Endothelial cell of umbilical vein (primary cell): ENCODE data around the gene FBLIM1. TPM values are rescaled to one million over a fixed set of nuclear protein-coding genes. Genes with fewer than 3 reads are reported as not detected.

Experiments
- BruUV-seq: library from RNA; stranded (reverse); fragments of 400-500 nt; replicated peaks from 2 replicates; lab custom pipeline; 2021; lab: Mats Ljungman, UMichigan
- CTCF ChIA-PET: fragments of 300-600, 350-600 bp; sonication (Branson Sonifier 250); formaldehyde crosslinking; loops from one replicate; lab custom pipeline; 2021; ENCODE audit warnings: antibody characterized with exemption, inconsistent platforms; lab: Charles Lee
- POLR2A ChIA-PET: fragments of 300-600, 350-600 bp; sonication (Branson Sonifier 250); formaldehyde crosslinking; loops from one replicate; lab custom pipeline; 2021; ENCODE audit warnings: antibody characterized with exemption, inconsistent platforms; lab: Charles Lee
- DNase-seq: peaks from one replicate; pipeline ENCODE4 v3.0.0-alpha.2; 2011; ENCODE audit warnings: low read depth, low spot score
- FAIRE-seq: peaks from 2 replicates; lab custom pipeline; 2011; peaks lifted over from hg19 to GRCh38; lab: Jason Lieb, UNC
- H2AFZ ChIP-seq: 2 replicates; pipeline ENCODE4 v1.6.0; 2012; ENCODE audit warnings: low read depth, low read length, control low read depth, inconsistent platforms
- H3K27ac ChIP-seq: 2 replicates; pipeline ENCODE4 v1.5.1; 2011; ENCODE audit warnings: low read depth, mild to moderate bottlenecking, control low read depth, low read length, moderate library complexity; ENCODE audit not compliant: insufficient read depth
- H3K27me3 ChIP-seq, 2 experiments: 2 replicates each; pipeline versions ENCODE4 v1.6.0 to v1.6.1; 2011; ENCODE audit warnings: low read length in 2 of 2, mixed read lengths in 1 of 2; ENCODE audit not compliant: control insufficient read depth in 2 of 2, insufficient read depth in 2 of 2
- H3K36me3 ChIP-seq, 2 experiments: 2 replicates in 1 of 2; 3 replicates in 1 of 2; pipeline ENCODE4 v1.5.1; 2011; ENCODE audit warnings: low read length in 2 of 2, mild to moderate bottlenecking in 1 of 2, moderate library complexity in 1 of 2; ENCODE audit not compliant: control insufficient read depth in 2 of 2, insufficient read depth in 2 of 2; ENCODE audit errors: extremely low read depth in 1 of 2
- H3K4me1 ChIP-seq: 3 replicates; pipeline ENCODE4 v1.5.1; 2011; ENCODE audit warnings: mild to moderate bottlenecking, low read length; ENCODE audit not compliant: control insufficient read depth, insufficient read depth; ENCODE audit errors: extremely low read depth
- H3K4me2 ChIP-seq: 2 replicates; pipeline ENCODE4 v1.6.1; 2011; ENCODE audit warnings: low read length, control low read depth, mixed read lengths; ENCODE audit not compliant: insufficient read depth
- H3K4me3 ChIP-seq, 3 experiments: fragments of 200-600 bp in 1 of 3; sonication (generic), shearing (Covaris generic) in 1 of 3; replicated peaks in 1 of 3; 2 replicates each; pipeline ENCODE4 v1.5.1; 2011 to 2016; ENCODE audit warnings: control low read depth in 3 of 3, low read length in 3 of 3, mild to moderate bottlenecking in 2 of 3, inconsistent platforms in 1 of 3, low read depth in 1 of 3, moderate library complexity in 1 of 3; ENCODE audit not compliant: insufficient read depth in 1 of 3
- H3K79me2 ChIP-seq: 2 replicates; pipeline ENCODE4 v1.6.0; 2012; ENCODE audit warnings: low read length, inconsistent platforms; ENCODE audit not compliant: control insufficient read depth, insufficient read depth
- H3K9ac ChIP-seq: replicated peaks from 2 replicates; pipeline ENCODE3; 2011; ENCODE audit warnings: low read length, control low read depth; ENCODE audit not compliant: insufficient read depth; ENCODE audit errors: extremely low read depth
- H3K9me1 ChIP-seq: replicated peaks from 3 replicates; pipeline ENCODE4 v1.6.0; 2011; ENCODE audit warnings: mild to moderate bottlenecking, low read length; ENCODE audit not compliant: control insufficient read depth, insufficient read depth; ENCODE audit errors: extremely low read depth
- H3K9me3 ChIP-seq: replicated peaks from 2 replicates; pipeline ENCODE4 v1.5.1; 2012; ENCODE audit warnings: low read length, inconsistent platforms; ENCODE audit not compliant: control insufficient read depth, insufficient read depth
- H4K20me1 ChIP-seq: replicated peaks from 2 replicates; pipeline ENCODE3; 2011; ENCODE audit warnings: mild to moderate bottlenecking, low read length; ENCODE audit not compliant: control insufficient read depth, insufficient read depth; ENCODE audit errors: extremely low read depth
- FOS ChIP-seq: IDR thresholded peaks from 2 replicates; pipeline ENCODE4 v1.6.1; 2011; ENCODE audit warnings: mild to moderate bottlenecking, low read length, moderate library complexity, borderline replicate concordance; ENCODE audit not compliant: insufficient read depth
- GATA2 ChIP-seq: IDR thresholded peaks from 2 replicates; pipeline ENCODE4 v1.7.0; 2011; ENCODE audit warnings: low read depth, mild to moderate bottlenecking, moderate library complexity, mixed read lengths, low read length; ENCODE audit not compliant: insufficient read length, insufficient read depth
- JUN ChIP-seq: IDR thresholded peaks from 2 replicates; pipeline ENCODE4 v1.6.1; 2011; ENCODE audit warnings: borderline replicate concordance, low read depth; ENCODE audit not compliant: insufficient read length, insufficient read depth
- MYC ChIP-seq: IDR thresholded peaks from one replicate; pipeline ENCODE4 v1.6.1; 2011; ENCODE audit warnings: mild to moderate bottlenecking, low read depth, low read length
- POLR2A ChIP-seq: IDR thresholded peaks from 2 replicates; pipeline ENCODE4 v1.6.1; 2012; ENCODE audit warnings: low read depth, mild to moderate bottlenecking, control low read depth, low read length
- POLR2AphosphoS5 ChIP-seq: IDR thresholded peaks from 2 replicates; pipeline ENCODE4 v1.6.1; 2012; ENCODE audit warnings: low read depth, mild to moderate bottlenecking, control low read depth, low read length, moderate library complexity; ENCODE audit not compliant: insufficient read depth
- dilution Hi-C: fragments of 300-500 bp; cut with MboI; formaldehyde crosslinking; loops from one replicate; pipeline ENCODE4 v1.15.0; 2019; ENCODE audit warnings: low sequenced_read_pairs; ENCODE audit not compliant: extremely low pct_ligation_motif_present
- intact Hi-C: fragments of 100-400 bp; cut with micrococcal nuclease; formaldehyde crosslinking; loops from one replicate; pipeline ENCODE4 v1.10.0; 2022
- polyA plus RNA-seq, 4 experiments: library from polyadenylated mRNA; depleted of rRNA in 3 of 4; stranded (reverse) in 3 of 4; unstranded in 1 of 4; fragments of >200 nt; gene quantifications; 2 replicates each; pipeline versions ENCODE4 v1.2.1 to v1.2.3, GENCODE V29; 2011 to 2012; ENCODE audit warnings: missing spikeins in 1 of 4
- total RNA-seq: library from RNA; stranded (reverse); gene quantifications from 2 replicates; pipeline ENCODE4 v1.2.3, GENCODE V29; 2021
- TF ChIP-seq, protein P1 (sequence below): IDR thresholded peaks from 2 replicates; pipeline ENCODE4 v1.6.1; 2011; ENCODE audit not compliant: insufficient read depth, insufficient read length
- TF ChIP-seq, protein P2 (sequence below), 2 donors: IDR thresholded peaks; 1 replicate in 1 of 2; 2 replicates in 1 of 2; pipeline ENCODE4 v1.5.1; 2011; ENCODE audit warnings: low read length in 2 of 2, mild to moderate bottlenecking in 2 of 2, moderate library complexity in 2 of 2, control low read depth in 1 of 2, inconsistent platforms in 1 of 2, low read depth in 1 of 2; ENCODE audit not compliant: insufficient read depth in 1 of 2; ENCODE audit errors: extremely low read depth in 1 of 2

FBLIM1 gene
- total and polyA plus RNA-seq, 2 donors (not counting 3 experiments of a cell fraction or from before 2014, with no cell fraction given), result 363 to 414 TPM

DNA sequence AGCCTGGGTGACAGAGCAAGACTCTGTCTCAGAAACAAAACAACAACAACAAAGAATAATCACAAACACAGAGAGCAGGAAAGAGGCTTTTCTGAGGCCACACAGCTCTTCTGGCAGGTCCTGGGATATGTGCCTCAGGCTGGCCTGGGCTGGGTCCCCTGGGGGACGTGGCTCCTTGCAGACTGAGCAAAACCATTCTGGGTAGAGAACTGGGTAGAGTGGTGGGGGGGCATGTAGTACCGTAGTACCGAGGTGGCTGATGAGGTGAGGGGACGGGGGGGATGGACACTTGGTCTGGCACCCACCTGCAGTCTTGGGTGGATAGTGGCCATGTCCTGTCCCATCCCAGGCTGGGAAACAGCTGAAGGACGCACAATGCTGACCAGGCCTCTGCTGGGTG lies 10.3 kb upstream of the FBLIM1 start:
- BruUV-seq, result no TSS peak
- CTCF ChIA-PET, result interaction anchor here (1.0 to 3.5 kb wide), 5 partner anchors 9 to 37 kb away, joined by 3 to 17 read pairs (median 3); partner anchors contain the start of genes FBLIM1 and SLC25A34
- intact Hi-C loops (loop anchor here (2.0 to 10.0 kb wide), 2 partner anchors 223 to 423 kb away; partner anchors contain the start of gene CASP9), dilution Hi-C loops (no loop called here)
- FAIRE-seq, result no peak
- no peaks in the 10 kb centered on the region for H3K9me3 ChIP-seq
- peaks cover 23% of the 10 kb centered on the region for H3K79me2 ChIP-seq
- no peaks in the 10 kb centered on the region for H3K36me3 ChIP-seq
- peak overlapping the region; percentile 97 for H3K27ac ChIP-seq
- peak overlapping the region; percentile 78 for H3K4me2 ChIP-seq
- peak overlapping the region; percentile 88 for H3K9ac ChIP-seq
- H3K4me1 ChIP-seq, result peaks cover 35% of the 10 kb centered on the region
- DNase-seq, result no peak
- no peaks in the 10 kb centered on the region for H3K9me1 ChIP-seq
- H3K4me3 ChIP-seq, result peak overlapping the region in 1 of 3 experiments; percentile 74
- POLR2A ChIA-PET, result interaction anchor here (1.0 to 2.6 kb wide), 3 partner anchors 11 to 130 kb away, joined by 3 to 26 read pairs (median 6); no protein-coding TSS in a partner anchor
- no peak for TF ChIP-seq GATA2
- TF ChIP-seq, protein P1, sequence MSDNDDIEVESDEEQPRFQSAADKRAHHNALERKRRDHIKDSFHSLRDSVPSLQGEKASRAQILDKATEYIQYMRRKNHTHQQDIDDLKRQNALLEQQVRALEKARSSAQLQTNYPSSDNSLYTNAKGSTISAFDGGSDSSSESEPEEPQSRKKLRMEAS, result no peak
- no peak for TF ChIP-seq POLR2A
- TF ChIP-seq, protein P2, sequence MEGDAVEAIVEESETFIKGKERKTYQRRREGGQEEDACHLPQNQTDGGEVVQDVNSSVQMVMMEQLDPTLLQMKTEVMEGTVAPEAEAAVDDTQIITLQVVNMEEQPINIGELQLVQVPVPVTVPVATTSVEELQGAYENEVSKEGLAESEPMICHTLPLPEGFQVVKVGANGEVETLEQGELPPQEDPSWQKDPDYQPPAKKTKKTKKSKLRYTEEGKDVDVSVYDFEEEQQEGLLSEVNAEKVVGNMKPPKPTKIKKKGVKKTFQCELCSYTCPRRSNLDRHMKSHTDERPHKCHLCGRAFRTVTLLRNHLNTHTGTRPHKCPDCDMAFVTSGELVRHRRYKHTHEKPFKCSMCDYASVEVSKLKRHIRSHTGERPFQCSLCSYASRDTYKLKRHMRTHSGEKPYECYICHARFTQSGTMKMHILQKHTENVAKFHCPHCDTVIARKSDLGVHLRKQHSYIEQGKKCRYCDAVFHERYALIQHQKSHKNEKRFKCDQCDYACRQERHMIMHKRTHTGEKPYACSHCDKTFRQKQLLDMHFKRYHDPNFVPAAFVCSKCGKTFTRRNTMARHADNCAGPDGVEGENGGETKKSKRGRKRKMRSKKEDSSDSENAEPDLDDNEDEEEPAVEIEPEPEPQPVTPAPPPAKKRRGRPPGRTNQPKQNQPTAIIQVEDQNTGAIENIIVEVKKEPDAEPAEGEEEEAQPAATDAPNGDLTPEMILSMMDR (IDR thresholded peaks at IDR 0.05; ENCODE audit: extremely low read depth in 1 of 2, insufficient read depth in 1 of 2, low read depth in 1 of 2, low read length in 2 of 2), result no peak
- no peak for TF ChIP-seq MYC
- TF ChIP-seq FOS, result no peak
- no peak for TF ChIP-seq POLR2AphosphoS5
- no peak for TF ChIP-seq JUN
- H2AFZ ChIP-seq, result no peak overlapping the region
- no peaks in the 10 kb centered on the region for H4K20me1 ChIP-seq
- H3K27me3 ChIP-seq, result no peaks in the 10 kb centered on the region
